Osteocyte (in vitro differentiated cells): ENCODE measurements around the gene FBXO15. TPM values are rescaled to one million over a fixed set of nuclear protein-coding genes. Genes with fewer than 3 reads are reported as not detected.
A peak's percentile ranks its signal among the peaks of the same experiment; 100 is the strongest.

Experiments
- DNase-seq: peaks from one replicate; pipeline ENCODE4 v3.0.0; 2021; ENCODE audit warnings: mixed read lengths; ENCODE audit not compliant: unreplicated experiment; ENCODE audit errors: extremely low spot score
- H3K27ac Mint-ChIP-seq: one replicate; pipeline ENCODE4 v1.8.0; 2021; ENCODE audit warnings: mild to moderate bottlenecking, mixed read lengths; ENCODE audit not compliant: unreplicated experiment
- H3K27me3 Mint-ChIP-seq: one replicate; pipeline ENCODE4 v1.8.0; 2021; ENCODE audit warnings: mixed read lengths; ENCODE audit not compliant: unreplicated experiment
- H3K36me3 Mint-ChIP-seq: one replicate; pipeline ENCODE4 v1.8.0; 2021; ENCODE audit warnings: mixed read lengths; ENCODE audit not compliant: unreplicated experiment
- H3K4me1 Mint-ChIP-seq: one replicate; pipeline ENCODE4 v1.8.0; 2021; ENCODE audit warnings: mixed read lengths; ENCODE audit not compliant: unreplicated experiment
- H3K4me3 Mint-ChIP-seq: one replicate; pipeline ENCODE4 v1.8.0; 2021; ENCODE audit warnings: mild to moderate bottlenecking, moderate library complexity, mixed read lengths; ENCODE audit not compliant: unreplicated experiment
- H3K9me3 Mint-ChIP-seq: one replicate; pipeline ENCODE4 v1.8.0; 2021; ENCODE audit warnings: mixed read lengths; ENCODE audit not compliant: unreplicated experiment
- total RNA-seq: library from RNA; stranded (reverse); gene quantifications from 2 replicates; pipeline ENCODE4 v1.2.1, GENCODE V29; 2021
- TF ChIP-seq, protein P1 (sequence below): fragments of 200-600 bp; sonication (generic); IDR thresholded peaks from 2 replicates; pipeline ENCODE4 v1.5.0; 2021; ENCODE audit warnings: antibody characterized with exemption, mild to moderate bottlenecking, moderate library complexity

FBXO15 gene
- total RNA-seq, 1 donor from 2014 or later: 0.86 TPM

DNA sequence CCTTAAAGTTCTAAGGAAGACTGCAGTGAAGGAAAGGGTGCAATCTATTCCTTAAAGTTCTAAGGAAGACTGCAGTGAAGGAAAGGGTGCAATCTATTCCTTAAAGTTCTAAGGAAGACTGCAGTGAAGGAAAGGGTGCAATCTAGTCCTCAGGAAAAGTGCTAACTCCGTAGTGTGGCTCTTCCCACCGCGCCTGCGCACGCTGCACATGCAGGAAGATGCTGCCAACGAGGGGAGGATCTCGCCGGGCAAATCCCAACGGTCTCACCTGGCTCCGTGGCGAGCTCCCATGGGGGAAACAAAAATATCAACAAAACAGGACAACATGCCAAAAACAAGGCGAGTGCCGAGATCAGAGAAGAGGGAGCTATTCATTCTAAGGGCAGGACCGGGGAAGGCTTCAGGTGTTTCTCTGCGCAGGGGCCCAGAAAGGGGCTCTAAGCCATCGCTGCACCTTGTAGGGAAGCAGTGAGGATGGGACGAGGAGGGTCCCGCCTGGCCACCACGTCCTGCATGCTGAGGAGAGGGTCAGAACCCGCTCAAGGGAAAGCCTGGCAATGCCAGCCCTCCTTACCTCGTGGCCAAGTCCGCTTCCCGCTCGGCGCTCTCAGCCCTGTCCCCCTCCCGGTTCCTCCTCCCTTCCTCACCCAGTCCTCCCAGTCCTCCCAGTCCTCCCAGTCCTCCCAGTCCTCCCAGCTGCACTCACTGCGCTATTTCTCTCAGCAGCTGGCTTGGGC, 25.2 kb upstream of the FBXO15 start:
- H3K4me3 Mint-ChIP-seq: no peak overlapping the region
- TF ChIP-seq, protein P1, sequence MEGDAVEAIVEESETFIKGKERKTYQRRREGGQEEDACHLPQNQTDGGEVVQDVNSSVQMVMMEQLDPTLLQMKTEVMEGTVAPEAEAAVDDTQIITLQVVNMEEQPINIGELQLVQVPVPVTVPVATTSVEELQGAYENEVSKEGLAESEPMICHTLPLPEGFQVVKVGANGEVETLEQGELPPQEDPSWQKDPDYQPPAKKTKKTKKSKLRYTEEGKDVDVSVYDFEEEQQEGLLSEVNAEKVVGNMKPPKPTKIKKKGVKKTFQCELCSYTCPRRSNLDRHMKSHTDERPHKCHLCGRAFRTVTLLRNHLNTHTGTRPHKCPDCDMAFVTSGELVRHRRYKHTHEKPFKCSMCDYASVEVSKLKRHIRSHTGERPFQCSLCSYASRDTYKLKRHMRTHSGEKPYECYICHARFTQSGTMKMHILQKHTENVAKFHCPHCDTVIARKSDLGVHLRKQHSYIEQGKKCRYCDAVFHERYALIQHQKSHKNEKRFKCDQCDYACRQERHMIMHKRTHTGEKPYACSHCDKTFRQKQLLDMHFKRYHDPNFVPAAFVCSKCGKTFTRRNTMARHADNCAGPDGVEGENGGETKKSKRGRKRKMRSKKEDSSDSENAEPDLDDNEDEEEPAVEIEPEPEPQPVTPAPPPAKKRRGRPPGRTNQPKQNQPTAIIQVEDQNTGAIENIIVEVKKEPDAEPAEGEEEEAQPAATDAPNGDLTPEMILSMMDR: no peak
- no peak overlapping the region for H3K27ac Mint-ChIP-seq
- H3K36me3 Mint-ChIP-seq: no peaks in the 10 kb centered on the region
- H3K9me3 Mint-ChIP-seq: no peaks in the 10 kb centered on the region
- no peaks in the 10 kb centered on the region for H3K4me1 Mint-ChIP-seq
- peak; percentile 76 for DNase-seq
- peaks cover 29% of the 10 kb centered on the region for H3K27me3 Mint-ChIP-seq

GRCh38 chr18:74171910-74172606, 24.4 kb upstream of the FBXO15 start:
- TF ChIP-seq, protein P1: no peak
- DNase-seq: no peak
- no peak overlapping the region for H3K27ac Mint-ChIP-seq
- no peaks in the 10 kb centered on the region for H3K9me3 Mint-ChIP-seq
- no peaks in the 10 kb centered on the region for H3K36me3 Mint-ChIP-seq
- H3K4me1 Mint-ChIP-seq: no peaks in the 10 kb centered on the region
- no peak overlapping the region for H3K4me3 Mint-ChIP-seq
- peaks cover 28% of the 10 kb centered on the region for H3K27me3 Mint-ChIP-seq

- Mint-ChIP-seq H3K27me3 (peaks cover 19% of the 10 kb centered on the region), H3K36me3 (peaks cover 6% of the 10 kb centered on the region), H3K4me1 (no peaks in the 10 kb centered on the region), H3K27ac (no peak overlapping the region), H3K9me3 (no peaks in the 10 kb centered on the region), H3K4me3 (no peak overlapping the region)
- no peak for DNase-seq
- TF ChIP-seq, protein P1: no peak
Observed at GRCh38 chr18:74166386-74166785, 18.8 kb upstream of the FBXO15 start.

- DNase-seq: no peak
Observed at GRCh38 chr18:74163019-74163660, 15.5 kb upstream of the FBXO15 start.

More at GRCh38 chr18:74163019-74163660, 15.5 kb upstream of the FBXO15 start:
- Mint-ChIP-seq H3K4me3 (no peak overlapping the region), H3K36me3 (peaks cover 17% of the 10 kb centered on the region), H3K9me3 (no peaks in the 10 kb centered on the region), H3K4me1 (no peaks in the 10 kb centered on the region), H3K27ac (no peak overlapping the region), H3K27me3 (peaks cover 3% of the 10 kb centered on the region)
- TF ChIP-seq, protein P1: no peak
